PC-9 (cell line): Measurements from ENCODE around the gene ZNF311. TPM values are rescaled to one million over a fixed set of nuclear protein-coding genes. Genes with fewer than 3 reads are reported as not detected.

Experiments
- BruUV-seq: library from RNA; stranded (reverse); fragments of 400-500 nt; replicated peaks from 2 replicates; lab custom pipeline; 2021; lab: Mats Ljungman, UMichigan
- CTCF ChIA-PET: fragments of 300-600 bp; sonication (Branson Sonifier 250); formaldehyde crosslinking; loops from one replicate; lab custom pipeline; 2022; ENCODE audit warnings: antibody characterized with exemption; lab: Charles Lee
- POLR2A ChIA-PET: fragments of 300-600 bp; sonication (Branson Sonifier 250); formaldehyde crosslinking; loops from one replicate; lab custom pipeline; 2022; ENCODE audit warnings: antibody characterized with exemption; ENCODE audit not compliant: unreplicated experiment; lab: Charles Lee
- DNase-seq, 2 experiments: peaks; one replicate each; pipeline versions ENCODE4 v3.0.0 to v3.0.0-alpha.2; 2015 to 2022; ENCODE audit warnings: mixed read lengths in 1 of 2
- H2AFZ ChIP-seq: fragments of 200-600 bp; sonication (generic); 2 replicates; pipeline ENCODE4 v1.8.1; 2017; ENCODE audit warnings: antibody characterized with exemption
- H3F3A ChIP-seq: fragments of 200-600 bp; sonication (generic); 2 replicates; pipeline ENCODE4 v1.8.1; 2017; ENCODE audit warnings: antibody characterized with exemption, mild to moderate bottlenecking, low read depth; ENCODE audit not compliant: insufficient read depth
- H3K27ac ChIP-seq: fragments of 200-600 bp; sonication (generic); 2 replicates; pipeline ENCODE4 v1.6.1; 2016; ENCODE audit warnings: mixed run types
- H3K27me3 ChIP-seq: fragments of 200-600 bp; sonication (generic); 2 replicates; pipeline ENCODE4 v1.6.1; 2016; ENCODE audit warnings: low read depth, mixed run types; ENCODE audit not compliant: insufficient read depth
- H3K36me3 ChIP-seq: fragments of 200-600 bp; sonication (generic); 2 replicates; pipeline ENCODE4 v1.6.1; 2016; ENCODE audit warnings: low read depth, mixed run types
- H3K4me1 ChIP-seq: fragments of 200-600 bp; sonication (generic); replicated peaks from 2 replicates; pipeline ENCODE4 v1.6.1; 2016; ENCODE audit warnings: mixed run types; ENCODE audit not compliant: insufficient read depth
- H3K4me2 ChIP-seq: fragments of 200-600 bp; sonication (generic); 2 replicates; pipeline ENCODE4 v1.6.1; 2017; ENCODE audit warnings: mixed run types
- H3K4me3 ChIP-seq: fragments of 200-600 bp; sonication (generic); 2 replicates; pipeline ENCODE4 v1.6.1; 2016; ENCODE audit warnings: mixed run types
- H3K79me2 ChIP-seq: fragments of 200-600 bp; sonication (generic); 2 replicates; pipeline ENCODE4 v1.6.1; 2017; ENCODE audit warnings: low read depth, mixed run types
- H3K9me2 ChIP-seq: fragments of 200-600 bp; sonication (generic); 2 replicates; pipeline ENCODE4 v1.8.1; 2017; ENCODE audit warnings: mild to moderate bottlenecking; ENCODE audit not compliant: insufficient read depth
- H3K9me3 ChIP-seq: fragments of 200-600 bp; sonication (generic); 2 replicates; pipeline ENCODE4 v1.8.1; 2016; ENCODE audit warnings: low read depth; ENCODE audit not compliant: insufficient read depth
- H4K20me1 ChIP-seq: fragments of 200-600 bp; sonication (generic); 2 replicates; pipeline ENCODE4 v1.8.1; 2017; ENCODE audit not compliant: insufficient read depth
- EZH2 ChIP-seq: fragments of 200-600 bp; sonication (generic); IDR thresholded peaks from 2 replicates; pipeline ENCODE4 v1.8.0; 2017; ENCODE audit warnings: antibody characterized with exemption, low read depth
- intact Hi-C: fragments of 100-400 bp; cut with micrococcal nuclease; formaldehyde crosslinking; loops from one replicate; pipeline ENCODE4 v1.10.0; 2022; ENCODE audit not compliant: unreplicated experiment
- total RNA-seq: library from RNA; stranded (reverse); gene quantifications from 2 replicates; pipeline ENCODE4 v1.2.3, GENCODE V29; 2021
- TF ChIP-seq, protein P1 (sequence below): fragments of 200-600 bp; sonication (generic); conservative IDR thresholded peaks from 2 replicates; pipeline ENCODE4 v1.6.1; 2017; ENCODE audit warnings: mixed run types, antibody characterized with exemption, mild to moderate bottlenecking, moderate library complexity

ZNF311 gene
- total RNA-seq, 1 experiment from 2014 or later, result 2.1 TPM

DNA sequence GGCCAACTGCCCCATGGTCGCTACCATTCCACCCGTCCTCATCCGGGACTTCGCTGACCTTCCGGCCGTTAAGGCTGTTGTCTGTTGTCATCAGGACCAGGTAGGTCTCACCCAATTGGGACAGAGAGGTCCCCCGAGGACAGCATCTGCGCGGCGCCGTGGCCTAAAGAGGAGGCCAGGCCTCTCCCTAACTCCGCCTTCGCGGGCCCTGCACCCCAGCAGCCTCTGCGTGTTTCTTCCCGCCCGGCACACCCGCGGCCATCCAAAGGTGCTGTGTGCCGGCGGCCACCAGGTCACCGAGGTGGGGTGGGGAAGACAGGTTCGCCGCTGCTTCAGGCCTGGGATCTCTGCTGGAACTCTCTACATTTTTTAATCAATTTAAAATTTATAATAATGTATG is 30.8 kb upstream of the ZNF311 start:
- intact Hi-C loops, result no loop called here
- TF ChIP-seq, protein P1, sequence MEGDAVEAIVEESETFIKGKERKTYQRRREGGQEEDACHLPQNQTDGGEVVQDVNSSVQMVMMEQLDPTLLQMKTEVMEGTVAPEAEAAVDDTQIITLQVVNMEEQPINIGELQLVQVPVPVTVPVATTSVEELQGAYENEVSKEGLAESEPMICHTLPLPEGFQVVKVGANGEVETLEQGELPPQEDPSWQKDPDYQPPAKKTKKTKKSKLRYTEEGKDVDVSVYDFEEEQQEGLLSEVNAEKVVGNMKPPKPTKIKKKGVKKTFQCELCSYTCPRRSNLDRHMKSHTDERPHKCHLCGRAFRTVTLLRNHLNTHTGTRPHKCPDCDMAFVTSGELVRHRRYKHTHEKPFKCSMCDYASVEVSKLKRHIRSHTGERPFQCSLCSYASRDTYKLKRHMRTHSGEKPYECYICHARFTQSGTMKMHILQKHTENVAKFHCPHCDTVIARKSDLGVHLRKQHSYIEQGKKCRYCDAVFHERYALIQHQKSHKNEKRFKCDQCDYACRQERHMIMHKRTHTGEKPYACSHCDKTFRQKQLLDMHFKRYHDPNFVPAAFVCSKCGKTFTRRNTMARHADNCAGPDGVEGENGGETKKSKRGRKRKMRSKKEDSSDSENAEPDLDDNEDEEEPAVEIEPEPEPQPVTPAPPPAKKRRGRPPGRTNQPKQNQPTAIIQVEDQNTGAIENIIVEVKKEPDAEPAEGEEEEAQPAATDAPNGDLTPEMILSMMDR, result no peak
- TF ChIP-seq EZH2, result no peak

DNA sequence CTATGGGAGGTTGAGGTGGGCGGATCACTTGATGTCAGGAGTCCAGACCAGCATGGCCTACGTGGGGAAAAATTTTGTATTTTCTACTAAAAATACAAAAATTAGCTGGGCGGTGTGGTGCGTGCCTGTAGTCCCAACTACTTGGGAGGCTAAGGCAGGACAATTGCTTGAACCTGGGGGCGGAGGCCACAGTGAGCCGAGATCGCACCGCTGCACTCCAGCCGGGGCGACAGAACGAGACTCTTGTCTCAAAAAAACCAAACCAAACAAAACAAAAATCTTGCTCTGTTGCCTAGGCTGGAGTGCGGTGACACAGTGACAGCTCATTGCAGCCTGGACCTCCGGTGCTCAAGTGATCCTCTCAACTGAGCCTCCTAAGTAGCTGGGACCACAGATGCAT is 23.7 kb upstream of the ZNF311 start:
- H3K4me3 ChIP-seq, result no peak overlapping the region
- H3K27me3 ChIP-seq, result 0 out of 2 replicates have a peak, but pooled peaks cover 9% of the 10 kb centered on the region
- CTCF ChIA-PET, result no interaction called here
- intact Hi-C loops, result no loop called here
- no peak for DNase-seq
- H3K4me1 ChIP-seq, result no peaks in the 10 kb centered on the region
- no peaks in the 10 kb centered on the region for H4K20me1 ChIP-seq
- H3K4me2 ChIP-seq, result no peak overlapping the region
- H3K79me2 ChIP-seq, result no peaks in the 10 kb centered on the region
- POLR2A ChIA-PET, result no interaction called here
- BruUV-seq, result no TSS peak
- H3K9me3 ChIP-seq, result no peaks in the 10 kb centered on the region
- no peaks in the 10 kb centered on the region; the same call in 1 of the 2 replicates for H3K9me2 ChIP-seq
- no peak for TF ChIP-seq EZH2
- TF ChIP-seq, protein P1, result no peak
- H2AFZ ChIP-seq, result no peak overlapping the region
- H3F3A ChIP-seq, result no peaks in the 10 kb centered on the region
- H3K27ac ChIP-seq, result no peak overlapping the region
- no peaks in the 10 kb centered on the region for H3K36me3 ChIP-seq

More for the DNA sequence above, 30.8 kb upstream of the ZNF311 start:
- Histone ChIP-seq H3K27ac (no peak overlapping the region), H3K4me2 (no peak overlapping the region), H3K36me3 (no peaks in the 10 kb centered on the region), H3K9me3 (no peaks in the 10 kb centered on the region), H3K9me2 (no peaks in the 10 kb centered on the region), H3K27me3 (0 out of 2 replicates have a peak, but pooled peaks cover 5% of the 10 kb centered on the region), H4K20me1 (no peaks in the 10 kb centered on the region), H3K4me3 (no peak overlapping the region), H2AFZ (no peak overlapping the region), H3K4me1 (no peaks in the 10 kb centered on the region), H3F3A (no peaks in the 10 kb centered on the region), H3K79me2 (no peaks in the 10 kb centered on the region)
- no peak for DNase-seq
- no TSS peak for BruUV-seq
- ChIA-PET POLR2A (no interaction called here), CTCF (no interaction called here)

GRCh38 chr6:29025927-29026585 is 20.9 kb upstream of the ZNF311 start:
- no peak overlapping the region for H2AFZ ChIP-seq
- H3K4me3 ChIP-seq, result no peak overlapping the region
- H3K27me3 ChIP-seq, result 0 out of 2 replicates have a peak, but pooled peaks cover 9% of the 10 kb centered on the region
- no peaks in the 10 kb centered on the region for H3K79me2 ChIP-seq
- BruUV-seq, result no TSS peak
- H3K27ac ChIP-seq, result no peak overlapping the region
- intact Hi-C loops, result no loop called here
- POLR2A ChIA-PET, result no interaction called here
- H3K9me2 ChIP-seq, result no peaks in the 10 kb centered on the region; the same call in 1 of the 2 replicates
- CTCF ChIA-PET, result interaction anchor here (0.7 kb wide), 1 partner anchor 484 kb away, joined by 6 read pairs; no protein-coding TSS in a partner anchor
- no peaks in the 10 kb centered on the region for H4K20me1 ChIP-seq
- H3K4me1 ChIP-seq, result no peaks in the 10 kb centered on the region
- no peak for DNase-seq
- no peaks in the 10 kb centered on the region for H3K36me3 ChIP-seq
- no peak for TF ChIP-seq EZH2
- TF ChIP-seq, protein P1, result no peak
- no peaks in the 10 kb centered on the region for H3K9me3 ChIP-seq
- H3F3A ChIP-seq, result no peaks in the 10 kb centered on the region
- H3K4me2 ChIP-seq, result no peak overlapping the region
